Tibial nerve (tissue), 3 donors: ENCODE measurements around the gene GADD45G.

Experiments used
- CTCF ChIP-seq, 5 experiments: fragments of 200-600 bp in 3 of 5; fragments of 450-650 bp in 2 of 5; sonication (generic) in 3 of 5; IDR thresholded peaks; one replicate each; pipeline ENCODE4 v1.5.1; 2016 to 2019; ENCODE audit warnings: antibody characterized with exemption in 5 of 5, mild to moderate bottlenecking in 3 of 5, moderate library complexity in 2 of 5
- POLR2A ChIP-seq, 2 donors: fragments of 450-650 bp; IDR thresholded peaks; one replicate each; pipeline ENCODE4 v1.6.1; 2017; ENCODE audit warnings: antibody characterized with exemption in 2 of 2, mild to moderate bottlenecking in 2 of 2, moderate library complexity in 2 of 2

DNA sequence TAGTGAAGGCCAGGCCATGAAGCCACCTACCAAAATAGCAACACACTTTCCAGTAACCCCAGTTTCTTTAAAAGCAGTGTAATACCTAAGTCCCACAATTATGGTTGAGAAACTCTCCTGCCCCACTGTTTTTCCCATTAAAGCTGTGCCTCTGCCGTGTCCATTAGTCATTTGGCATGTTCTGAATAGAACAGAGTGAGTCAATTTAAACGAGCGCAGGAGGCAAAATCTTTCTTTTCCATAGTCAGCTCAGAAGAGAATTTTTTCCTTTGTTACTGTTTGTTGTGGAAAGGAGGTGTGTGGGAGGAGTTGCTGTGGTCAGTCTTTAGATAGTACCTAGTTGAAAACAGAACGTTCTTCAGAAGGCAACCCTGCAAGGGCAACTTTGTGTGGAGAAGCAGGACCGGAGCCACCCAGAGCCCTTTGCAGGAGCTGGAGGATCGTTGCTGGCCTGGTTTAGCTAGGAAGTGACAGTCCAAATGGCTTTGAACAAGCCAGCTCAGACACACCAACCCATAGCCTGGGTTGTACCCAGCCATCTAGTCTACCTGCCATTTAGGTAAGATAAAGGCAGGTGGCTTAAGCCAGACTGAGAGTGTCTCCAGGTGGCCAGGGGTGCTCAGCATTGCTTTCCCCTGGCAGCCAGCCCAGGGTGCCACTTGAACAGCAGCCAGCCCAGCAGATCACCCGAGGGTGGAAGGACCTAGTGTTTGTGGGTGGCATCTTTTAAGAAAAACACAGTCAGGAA is 30.4 kb downstream of the GADD45G start:
- no peak for TF ChIP-seq CTCF (IDR thresholded peaks at IDR 0.05)
- no peak for TF ChIP-seq POLR2A (IDR thresholded peaks at IDR 0.05)
